ENCODE measurements around the gene ARHGAP15. TPM values are rescaled to one million over a fixed set of nuclear protein-coding genes. Genes with fewer than 3 reads are reported as not detected.

Gene ARHGAP15
- total and polyA plus RNA-seq, 2 experiments from 2014 or later, result 0.26 TPM; not detected in 1

GRCh38 chr2:143504397-143504796, 375.2 kb downstream of the ARHGAP15 start (continued):
- TF ChIP-seq, protein P1, sequence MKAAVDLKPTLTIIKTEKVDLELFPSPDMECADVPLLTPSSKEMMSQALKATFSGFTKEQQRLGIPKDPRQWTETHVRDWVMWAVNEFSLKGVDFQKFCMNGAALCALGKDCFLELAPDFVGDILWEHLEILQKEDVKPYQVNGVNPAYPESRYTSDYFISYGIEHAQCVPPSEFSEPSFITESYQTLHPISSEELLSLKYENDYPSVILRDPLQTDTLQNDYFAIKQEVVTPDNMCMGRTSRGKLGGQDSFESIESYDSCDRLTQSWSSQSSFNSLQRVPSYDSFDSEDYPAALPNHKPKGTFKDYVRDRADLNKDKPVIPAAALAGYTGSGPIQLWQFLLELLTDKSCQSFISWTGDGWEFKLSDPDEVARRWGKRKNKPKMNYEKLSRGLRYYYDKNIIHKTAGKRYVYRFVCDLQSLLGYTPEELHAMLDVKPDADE (IDR thresholded peaks at IDR 0.05), result no peak
- TF ChIP-seq NANOG (IDR thresholded peaks at IDR 0.05; ENCODE audit: borderline replicate concordance) (no peak), POLR2AphosphoS5 (IDR thresholded peaks at IDR 0.05; ENCODE audit: low read depth) (no peak), REST (IDR thresholded peaks at IDR 0.05; ENCODE audit: unreplicated experiment) (no peak), JUNB (IDR thresholded peaks at IDR 0.05; ENCODE audit: unreplicated experiment) (no peak), EZH2phosphoT487 (IDR thresholded peaks at IDR 0.05; ENCODE audit: unreplicated experiment) (no peak), STAT1 (IDR thresholded peaks at IDR 0.05; ENCODE audit: unreplicated experiment) (no peak), EZH2 (IDR thresholded peaks at IDR 0.05; ENCODE audit: low read depth, unreplicated experiment) (no peak), ZNF331 (CRISPR knock-in tag; IDR thresholded peaks at IDR 0.05; ENCODE audit: low read depth) (no peak), CREB1 (CRISPR knock-in tag; IDR thresholded peaks at IDR 0.05; ENCODE audit: low read depth) (no peak)

DNA sequence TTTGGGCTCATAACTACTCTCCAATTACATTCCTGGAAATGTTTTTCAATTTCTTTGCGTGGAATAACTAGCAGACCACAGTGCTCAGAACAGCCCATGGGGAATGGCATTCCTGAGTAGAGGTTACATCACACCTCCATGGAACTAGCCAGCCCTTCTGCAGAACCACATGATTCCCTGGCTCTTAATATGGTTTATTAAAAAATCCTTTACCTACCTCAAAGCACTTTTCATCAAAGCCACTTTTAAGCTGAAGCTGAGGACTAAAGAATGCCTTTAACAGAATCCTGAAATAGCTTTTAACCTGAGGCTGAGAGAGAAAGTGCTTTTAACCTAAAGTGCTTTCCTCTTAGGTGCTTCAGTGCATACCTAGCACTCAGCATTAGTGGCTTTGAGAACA, 376.3 kb downstream of the ARHGAP15 start:
- Histone ChIP-seq H2AFZ (no peak overlapping the region), H3K4me2 (no peak overlapping the region), H3K36me3 (ENCODE audit: insufficient read depth) (no peaks in the 10 kb centered on the region), H3K9me2 (ENCODE audit: insufficient read depth) (0 out of 2 replicates have a peak, but pooled peaks cover 3% of the 10 kb centered on the region), H3K27me3 (ENCODE audit: insufficient read depth) (no peaks in the 10 kb centered on the region), H3K4me1 (ENCODE audit: insufficient read depth) (no peaks in the 10 kb centered on the region), H3K79me2 (replicated peaks; ENCODE audit: insufficient read depth) (no peaks in the 10 kb centered on the region), H3K27ac (ENCODE audit: low read depth) (no peak overlapping the region), H4K20me1 (replicated peaks; ENCODE audit: insufficient read depth) (no peaks in the 10 kb centered on the region), H3F3A (replicated peaks; ENCODE audit: low read depth) (no peaks in the 10 kb centered on the region), H3K4me3 (no peak overlapping the region)
- DNase-seq (ENCODE audit: low spot score) (no peak), ATAC-seq (no peak)
- Mint-ChIP-seq H3K27me3 (ENCODE audit: insufficient read depth, low read depth, poor library complexity) (peaks cover 2% of the 10 kb centered on the region), H3K36me3 (ENCODE audit: low read depth) (no peaks in the 10 kb centered on the region), H3K27ac (no peak overlapping the region), H3K4me1 (no peaks in the 10 kb centered on the region), H3K9me3 (no peaks in the 10 kb centered on the region), H3K4me3 (no peak overlapping the region)
- TF ChIP-seq, protein P1 (IDR thresholded peaks at IDR 0.05), result no peak
- TF ChIP-seq, protein P2, sequence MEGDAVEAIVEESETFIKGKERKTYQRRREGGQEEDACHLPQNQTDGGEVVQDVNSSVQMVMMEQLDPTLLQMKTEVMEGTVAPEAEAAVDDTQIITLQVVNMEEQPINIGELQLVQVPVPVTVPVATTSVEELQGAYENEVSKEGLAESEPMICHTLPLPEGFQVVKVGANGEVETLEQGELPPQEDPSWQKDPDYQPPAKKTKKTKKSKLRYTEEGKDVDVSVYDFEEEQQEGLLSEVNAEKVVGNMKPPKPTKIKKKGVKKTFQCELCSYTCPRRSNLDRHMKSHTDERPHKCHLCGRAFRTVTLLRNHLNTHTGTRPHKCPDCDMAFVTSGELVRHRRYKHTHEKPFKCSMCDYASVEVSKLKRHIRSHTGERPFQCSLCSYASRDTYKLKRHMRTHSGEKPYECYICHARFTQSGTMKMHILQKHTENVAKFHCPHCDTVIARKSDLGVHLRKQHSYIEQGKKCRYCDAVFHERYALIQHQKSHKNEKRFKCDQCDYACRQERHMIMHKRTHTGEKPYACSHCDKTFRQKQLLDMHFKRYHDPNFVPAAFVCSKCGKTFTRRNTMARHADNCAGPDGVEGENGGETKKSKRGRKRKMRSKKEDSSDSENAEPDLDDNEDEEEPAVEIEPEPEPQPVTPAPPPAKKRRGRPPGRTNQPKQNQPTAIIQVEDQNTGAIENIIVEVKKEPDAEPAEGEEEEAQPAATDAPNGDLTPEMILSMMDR (conservative IDR thresholded peaks at IDR 0.05; ENCODE audit: low read depth in 2 of 2), result no peak
- no peak for TF ChIP-seq CREB1 (CRISPR knock-in tag; IDR thresholded peaks at IDR 0.05; ENCODE audit: low read depth)
- TF ChIP-seq ZNF114 (CRISPR knock-in tag; IDR thresholded peaks at IDR 0.05), result no peak
- no peak for TF ChIP-seq ZNF331 (CRISPR knock-in tag; IDR thresholded peaks at IDR 0.05; ENCODE audit: low read depth)

Data from GM23338 (cell line).